NB4 (cell line): ENCODE results near the gene DOK7.

Experiments used
- CTCF ChIP-seq: IDR thresholded peaks from one replicate; pipeline ENCODE4 v1.5.1; 2012; ENCODE audit warnings: low read depth, low read length
- POLR2A ChIP-seq: IDR thresholded peaks from 2 replicates; pipeline ENCODE4 v1.6.1; 2011; ENCODE audit warnings: mild to moderate bottlenecking; ENCODE audit not compliant: insufficient read length; ENCODE audit errors: extremely low read depth

GRCh38 chr4:3524349-3524748 is 61.2 kb downstream of the DOK7 start:
- TF ChIP-seq CTCF (no peak), POLR2A (no peak)
